CD4-positive, alpha-beta memory T cell (primary cell): ENCODE results near the gene CTH. TPM values are rescaled to one million over a fixed set of nuclear protein-coding genes. Genes with fewer than 3 reads are reported as not detected.
"Not testable (repeated sequence)": the region's sequence is repeated elsewhere in the genome, so short reads cannot be mapped to it uniquely, and the experiment has no call there.

Source experiments
- CTCF ChIA-PET: fragments of 350-600 bp; sonication (Branson Sonifier 250); formaldehyde crosslinking; loops from one replicate; lab custom pipeline; 2021; ENCODE audit warnings: inconsistent platforms; ENCODE audit not compliant: partially characterized antibody; lab: Charles Lee
- POLR2A ChIA-PET: fragments of 350-600 bp; sonication (Branson Sonifier 250); formaldehyde crosslinking; loops from one replicate; lab custom pipeline; 2021; ENCODE audit not compliant: partially characterized antibody; lab: Charles Lee
- DNase-seq, 5 donors: peaks; one replicate each; pipeline versions ENCODE4 v3.0.0 to v3.0.0-alpha.2; 2020 to 2022; ENCODE audit warnings: mixed read lengths in 1 of 5
- H3K27ac ChIP-seq: one replicate; pipeline ENCODE4 v1.7.0; 2013; ENCODE audit warnings: low read depth, low read length
- H3K27me3 ChIP-seq: 2 replicates; pipeline ENCODE4 v1.7.0; 2013; ENCODE audit warnings: mild to moderate bottlenecking, low read length, moderate library complexity; ENCODE audit not compliant: insufficient read depth
- H3K36me3 ChIP-seq: 2 replicates; pipeline ENCODE4 v1.7.0; 2013; ENCODE audit warnings: mild to moderate bottlenecking, low read length, moderate library complexity; ENCODE audit not compliant: insufficient read depth
- H3K4me1 ChIP-seq: 2 replicates; pipeline ENCODE4 v1.7.0; 2013; ENCODE audit warnings: mild to moderate bottlenecking, low read length, moderate library complexity; ENCODE audit not compliant: insufficient read depth
- H3K4me3 ChIP-seq, 2 donors: one replicate each; pipeline ENCODE4 v1.7.0; 2013; ENCODE audit warnings: low read length in 2 of 2, mild to moderate bottlenecking in 1 of 2
- H3K9me3 ChIP-seq, 2 donors: one replicate each; pipeline ENCODE4 v1.7.0; 2013; ENCODE audit warnings: low read length in 2 of 2, control low read depth in 1 of 2; ENCODE audit not compliant: control insufficient read depth in 1 of 2
- H3K27ac Mint-ChIP-seq, 7 donors: one replicate each; pipeline ENCODE4 v1.8.0; 2020 to 2021; ENCODE audit warnings: mixed read lengths in 7 of 7, mild to moderate bottlenecking in 6 of 7, inconsistent platforms in 3 of 7, moderate library complexity in 3 of 7
- H3K27me3 Mint-ChIP-seq, 2 donors: one replicate each; pipeline ENCODE4 v1.8.0; 2020 to 2021; ENCODE audit warnings: mixed read lengths in 2 of 2
- H3K36me3 Mint-ChIP-seq, 2 donors: one replicate each; pipeline ENCODE4 v1.8.0; 2020 to 2021; ENCODE audit warnings: mixed read lengths in 2 of 2, inconsistent platforms in 1 of 2, mild to moderate bottlenecking in 1 of 2
- H3K4me1 Mint-ChIP-seq, 4 donors: one replicate each; pipeline ENCODE4 v1.8.0; 2020 to 2021; ENCODE audit warnings: mixed read lengths in 4 of 4, mild to moderate bottlenecking in 1 of 4
- H3K4me3 Mint-ChIP-seq, 8 donors: one replicate each; pipeline ENCODE4 v1.8.0; 2020 to 2021; ENCODE audit warnings: mixed read lengths in 8 of 8, mild to moderate bottlenecking in 7 of 8, moderate library complexity in 6 of 8, inconsistent platforms in 3 of 8
- H3K9me3 Mint-ChIP-seq, 8 donors: one replicate each; pipeline ENCODE4 v1.8.0; 2020 to 2021; ENCODE audit warnings: mixed read lengths in 8 of 8, mild to moderate bottlenecking in 5 of 8, inconsistent platforms in 3 of 8, moderate library complexity in 1 of 8
- intact Hi-C: fragments of 100-400 bp; cut with micrococcal nuclease; formaldehyde crosslinking; loops from one replicate; pipeline ENCODE4 v1.15.1; 2023
- polyA plus RNA-seq, 2 donors: library from polyadenylated mRNA; unstranded; fragments of 300-500 nt; fragmentation: Illumina TruSeq; gene quantifications; one replicate each; pipeline ENCODE4 v1.2.3, GENCODE V29; 2021
- total RNA-seq, 2 experiments: library from RNA; stranded (reverse); gene quantifications; one replicate each; pipeline ENCODE4 v1.2.3, GENCODE V29; 2021

Gene CTH
- total and polyA plus RNA-seq, 4 experiments from 2014 or later: 1.3 to 2.9 (median 1.9) TPM

- intact Hi-C loops: no loop called here
- peaks cover 6% of the 10 kb centered on the region for H3K4me1 ChIP-seq
- H3K36me3 ChIP-seq: no peaks in the 10 kb centered on the region
- H3K27ac ChIP-seq: no peak overlapping the region
- Mint-ChIP-seq H3K27ac (no peak overlapping the region), H3K4me1 (peaks cover 4 to 10% (median 7%) of the 10 kb centered on the region in 4 donors), H3K4me3 (no peak overlapping the region), H3K36me3 (peaks cover 0 to 4% of the 10 kb centered on the region in 2 donors), H3K9me3 (no peaks in the 10 kb centered on the region), H3K27me3 (peaks cover 5 to 6% of the 10 kb centered on the region in 2 donors)
- ChIA-PET POLR2A (no interaction called here), CTCF (no interaction called here)
- no peak overlapping the region for H3K4me3 ChIP-seq
- H3K9me3 ChIP-seq: no peaks in the 10 kb centered on the region
- H3K27me3 ChIP-seq: no peaks in the 10 kb centered on the region
- no peak for DNase-seq
Measured at GRCh38 chr1:70405780-70406416, 5.2 kb upstream of the CTH start.

GRCh38 chr1:70409136-70409535 is 1.9 kb upstream of the CTH start:
- Mint-ChIP-seq H3K36me3 (peaks cover 0 to 9% of the 10 kb centered on the region in 2 donors), H3K27me3 (peaks cover 5 to 6% of the 10 kb centered on the region in 2 donors), H3K9me3 (no peaks in the 10 kb centered on the region), H3K27ac (no peak overlapping the region), H3K4me3 (no peak overlapping the region), H3K4me1 (peaks cover 13 to 22% (median 18%) of the 10 kb centered on the region in 4 donors)
- intact Hi-C loops: no loop called here
- Histone ChIP-seq H3K27me3 (no peaks in the 10 kb centered on the region), H3K4me3 (no peak overlapping the region), H3K27ac (no peak overlapping the region), H3K36me3 (no peaks in the 10 kb centered on the region), H3K9me3 (no peaks in the 10 kb centered on the region), H3K4me1 (peaks cover 16% of the 10 kb centered on the region)
- ChIA-PET CTCF (interaction anchor here (1.7 kb wide), 1 partner anchor 11 kb away, joined by 4 read pairs; no protein-coding TSS in a partner anchor), POLR2A (no interaction called here)
- no peak for DNase-seq

DNA sequence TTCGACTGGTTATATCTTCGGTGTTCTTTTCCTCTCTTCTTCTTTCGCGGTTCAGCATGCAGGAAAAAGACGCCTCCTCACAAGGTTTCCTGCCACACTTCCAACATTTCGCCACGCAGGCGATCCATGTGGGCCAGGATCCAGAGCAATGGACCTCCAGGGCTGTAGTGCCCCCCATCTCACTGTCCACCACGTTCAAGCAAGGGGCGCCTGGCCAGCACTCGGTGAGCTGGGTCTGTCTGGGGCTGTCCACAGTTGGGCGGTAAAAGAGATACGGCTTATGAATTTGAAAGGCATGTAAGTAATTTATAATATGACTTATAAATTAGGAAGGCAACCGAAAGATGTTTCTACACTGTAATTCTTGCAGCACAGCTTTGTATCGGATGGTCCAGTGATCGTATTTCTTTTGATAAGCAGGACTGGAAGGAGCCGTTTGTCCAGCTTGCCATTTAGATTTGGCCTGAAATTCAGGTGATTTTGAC is 334 bp downstream of the CTH start:
- Histone ChIP-seq H3K4me3 (peak overlapping the region; percentile 64 to 66), H3K27ac (peak overlapping the region; percentile 77), H3K9me3 (no peaks in the 10 kb centered on the region), H3K4me1 (peaks cover 16% of the 10 kb centered on the region), H3K27me3 (no peaks in the 10 kb centered on the region), H3K36me3 (no peaks in the 10 kb centered on the region)
- no peak for DNase-seq
- peaks cover 0 to 9% of the 10 kb centered on the region in 2 donors for H3K36me3 Mint-ChIP-seq
- ChIA-PET CTCF (interaction anchor here (2.8 kb wide), 1 partner anchor 57 kb away, joined by 12 read pairs; the partner anchor contains the start of gene ANKRD13C), POLR2A (interaction anchor here (0.8 to 5.0 kb wide), 13 partner anchors 12 to 670 kb away, joined by 3 to 100 read pairs (median 5); partner anchors contain the start of genes ANKRD13C, LRRC40, SRSF11 and ZRANB2)
- H3K9me3 Mint-ChIP-seq: no peaks in the 10 kb centered on the region
- peak overlapping the region; percentile 90 to 99 (median 97) for H3K4me3 Mint-ChIP-seq
- intact Hi-C loops: loop anchor here (1.0 kb wide), 3 partner anchors 57 to 206 kb away; partner anchors contain the start of genes ANKRD13C, LRRC40 and SRSF11
- H3K27ac Mint-ChIP-seq: peak overlapping the region; percentile 94 to 99 (median 96)
- peaks cover 0 to 3% of the 10 kb centered on the region in 2 donors for H3K27me3 Mint-ChIP-seq
- H3K4me1 Mint-ChIP-seq: peaks cover 13 to 22% (median 18%) of the 10 kb centered on the region in 4 donors

DNA sequence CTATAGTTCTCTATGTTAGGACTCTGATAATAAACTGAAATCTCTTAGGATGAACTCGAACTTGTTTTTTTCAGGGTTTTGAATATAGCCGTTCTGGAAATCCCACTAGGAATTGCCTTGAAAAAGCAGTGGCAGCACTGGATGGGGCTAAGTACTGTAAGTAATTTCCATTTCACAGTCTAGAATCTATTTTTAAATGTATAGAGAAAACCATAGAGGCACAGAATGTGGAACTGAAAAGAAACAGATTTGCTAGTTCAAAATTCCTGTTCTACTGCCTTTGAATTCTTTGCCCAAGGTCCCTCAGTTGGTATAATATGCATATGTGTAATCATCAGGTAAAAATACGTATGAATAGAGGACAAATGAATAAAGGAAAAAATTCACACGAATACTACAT is 4.8 kb downstream of the CTH start:
- Histone ChIP-seq H3K36me3 (no peaks in the 10 kb centered on the region), H3K9me3 (no peaks in the 10 kb centered on the region), H3K27ac (no peak overlapping the region), H3K4me1 (peaks cover 11% of the 10 kb centered on the region), H3K4me3 (no peak overlapping the region), H3K27me3 (no peaks in the 10 kb centered on the region)
- H3K4me3 Mint-ChIP-seq: no peak overlapping the region
- H3K4me1 Mint-ChIP-seq: peaks cover 7 to 14% (median 11%) of the 10 kb centered on the region in 4 donors
- no peak overlapping the region for H3K27ac Mint-ChIP-seq
- no peaks in the 10 kb centered on the region for H3K27me3 Mint-ChIP-seq
- intact Hi-C loops: no loop called here
- H3K9me3 Mint-ChIP-seq: no peaks in the 10 kb centered on the region
- peaks cover 5% of the 10 kb centered on the region in 2 donors for H3K36me3 Mint-ChIP-seq
- CTCF ChIA-PET: no interaction called here
- DNase-seq: no peak
- POLR2A ChIA-PET: no interaction called here

- H3K36me3 Mint-ChIP-seq, H3K27ac Mint-ChIP-seq, DNase-seq, intact Hi-C loops, H3K9me3 ChIP-seq, H3K9me3 Mint-ChIP-seq, H3K27me3 Mint-ChIP-seq, H3K4me3 ChIP-seq, H3K27me3 ChIP-seq, H3K27ac ChIP-seq, H3K4me3 Mint-ChIP-seq, POLR2A ChIA-PET, H3K4me1 ChIP-seq, H3K36me3 ChIP-seq, H3K4me1 Mint-ChIP-seq: not testable (repeated sequence)
- CTCF ChIA-PET: interaction anchor here (1.0 kb wide), 1 partner anchor 9 kb away, joined by 4 read pairs; no protein-coding TSS in a partner anchor
Measured at GRCh38 chr1:70418973-70419734, 8.1 kb downstream of the CTH start.

DNA sequence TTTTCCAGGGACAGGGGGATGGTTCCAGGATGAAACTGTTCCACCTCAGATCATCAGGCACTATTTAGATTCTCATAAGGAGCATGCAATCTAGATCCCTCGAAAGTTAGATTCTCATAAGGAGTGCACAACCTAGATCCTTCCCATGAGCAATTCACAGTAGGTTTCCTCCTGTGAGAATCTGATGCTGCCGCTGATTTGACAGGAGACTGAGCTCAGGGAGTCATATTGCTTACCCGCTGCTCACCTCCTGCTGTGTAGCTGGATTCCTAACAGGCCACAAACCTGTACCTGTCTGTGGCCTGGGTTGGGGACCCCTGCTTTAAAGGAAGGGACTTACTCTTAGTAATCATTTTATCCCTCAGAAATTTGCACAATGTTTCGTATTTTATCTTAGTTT is 9.3 kb downstream of the CTH start:
- Histone ChIP-seq H3K4me3 (no peak overlapping the region), H3K36me3 (no peaks in the 10 kb centered on the region), H3K9me3 (no peaks in the 10 kb centered on the region), H3K27me3 (no peaks in the 10 kb centered on the region), H3K4me1 (no peaks in the 10 kb centered on the region), H3K27ac (no peak overlapping the region)
- intact Hi-C loops: no loop called here
- Mint-ChIP-seq H3K4me3 (no peak overlapping the region), H3K27me3 (no peaks in the 10 kb centered on the region), H3K36me3 (peaks cover 0 to 5% of the 10 kb centered on the region in 2 donors), H3K4me1 (no peaks in the 10 kb centered on the region), H3K9me3 (no peaks in the 10 kb centered on the region), H3K27ac (no peak overlapping the region)
- ChIA-PET POLR2A (no interaction called here), CTCF (interaction anchor here (1.0 kb wide), 1 partner anchor 11 kb away, joined by 4 read pairs; no protein-coding TSS in a partner anchor)
- DNase-seq: no peak
